Neuron (in vitro differentiated cells): ENCODE data around the gene CTPS2.
"Not testable (repeated sequence)": the region's sequence is repeated elsewhere in the genome, so short reads cannot be mapped to it uniquely, and the experiment has no call there.

Experiments used
- H2AFZ ChIP-seq: one replicate; pipeline ENCODE4 v1.6.1; 2013; ENCODE audit warnings: low read depth, mild to moderate bottlenecking, inconsistent platforms, low read length, moderate library complexity
- H3K27me3 ChIP-seq: one replicate; pipeline ENCODE4 v1.6.1; 2013; ENCODE audit warnings: low read length; ENCODE audit not compliant: insufficient read depth
- H3K36me3 ChIP-seq: one replicate; pipeline ENCODE4 v1.6.1; 2013; ENCODE audit warnings: low read length; ENCODE audit not compliant: insufficient read depth
- H3K4me1 ChIP-seq: one replicate; pipeline ENCODE4 v1.6.1; 2013; ENCODE audit warnings: low read length; ENCODE audit not compliant: insufficient read depth
- H3K4me3 ChIP-seq: 2 replicates; pipeline ENCODE4 v1.5.1; 2013; ENCODE audit warnings: mild to moderate bottlenecking, low read length, moderate library complexity
- H3K9me3 ChIP-seq: one replicate; pipeline ENCODE4 v1.6.1; 2013; ENCODE audit warnings: low read length

CTPS2 gene

DNA sequence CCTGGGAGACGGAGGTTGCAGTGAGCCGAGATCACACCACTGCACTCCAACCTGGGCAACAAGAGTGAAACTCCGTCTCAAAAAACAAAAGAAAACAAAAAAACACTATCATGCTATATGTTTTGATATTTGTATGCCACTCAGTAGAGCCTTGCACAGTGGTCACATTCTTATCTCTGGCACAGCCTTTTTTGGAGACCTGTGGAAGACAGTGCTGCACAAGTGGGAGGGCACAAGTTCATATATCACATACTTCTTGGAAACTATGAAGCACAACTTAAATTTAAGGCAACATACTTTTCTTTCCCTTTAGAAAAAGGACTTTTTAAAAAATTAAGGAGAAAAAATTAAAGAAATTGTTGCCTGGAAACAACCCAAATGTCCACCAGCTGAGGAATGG is 76.9 kb downstream of the CTPS2 start:
- Histone ChIP-seq H3K36me3 (peaks cover 11% of the 10 kb centered on the region), H3K4me3 (no peak overlapping the region)

DNA sequence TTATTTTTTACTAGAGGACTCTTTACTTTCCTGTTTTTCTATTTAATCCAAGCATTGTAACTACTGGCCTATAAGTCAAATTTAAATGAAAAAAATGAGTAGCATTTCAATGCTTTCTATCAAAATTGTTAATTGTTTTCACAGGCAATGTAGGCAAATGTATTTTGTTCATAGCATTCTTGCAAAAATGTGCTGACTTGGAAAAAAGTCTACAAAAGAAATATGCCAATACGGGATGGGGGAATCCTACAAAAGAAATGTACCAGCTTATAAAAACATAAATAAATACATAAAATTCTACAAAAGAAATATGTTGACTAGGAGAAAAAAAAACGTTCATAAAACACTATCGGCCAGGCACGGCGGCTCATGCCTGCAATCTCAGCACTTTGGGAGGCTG is 77.4 kb downstream of the CTPS2 start:
- no peaks in the 10 kb centered on the region for H3K9me3 ChIP-seq
- no peak overlapping the region for H3K4me3 ChIP-seq
- H2AFZ ChIP-seq, result no peak overlapping the region
- no peaks in the 10 kb centered on the region for H3K4me1 ChIP-seq
- H3K27me3 ChIP-seq, result no peaks in the 10 kb centered on the region
- peaks cover 11% of the 10 kb centered on the region for H3K36me3 ChIP-seq

More for the DNA sequence above, 76.9 kb downstream of the CTPS2 start:
- no peaks in the 10 kb centered on the region for H3K4me1 ChIP-seq
- H2AFZ ChIP-seq, result no peak overlapping the region
- H3K9me3 ChIP-seq, result no peaks in the 10 kb centered on the region
- H3K27me3 ChIP-seq, result no peaks in the 10 kb centered on the region

DNA sequence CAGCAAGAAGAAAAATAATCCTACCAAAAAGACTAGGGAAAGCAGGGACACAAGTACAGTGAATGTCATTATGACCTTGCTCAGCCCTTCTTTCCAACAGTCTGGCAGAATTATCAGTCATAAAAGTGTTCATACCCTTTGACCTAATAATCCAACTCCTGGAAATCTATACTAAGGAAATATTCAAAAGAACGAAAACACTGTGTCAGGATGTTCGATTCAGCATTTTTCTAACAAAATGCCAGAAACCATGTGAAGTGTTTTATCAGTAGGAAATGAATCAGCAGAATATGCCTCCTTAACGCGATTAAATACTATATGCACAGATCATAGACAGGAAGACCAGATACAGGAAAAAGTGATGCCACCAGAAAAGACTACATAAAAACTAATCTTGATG is 78.7 kb downstream of the CTPS2 start:
- Histone ChIP-seq H3K36me3 (peaks cover 11% of the 10 kb centered on the region), H3K27me3 (no peaks in the 10 kb centered on the region), H3K9me3 (no peaks in the 10 kb centered on the region), H3K4me3 (no peak overlapping the region), H3K4me1 (peaks cover 13% of the 10 kb centered on the region), H2AFZ (no peak overlapping the region)

DNA sequence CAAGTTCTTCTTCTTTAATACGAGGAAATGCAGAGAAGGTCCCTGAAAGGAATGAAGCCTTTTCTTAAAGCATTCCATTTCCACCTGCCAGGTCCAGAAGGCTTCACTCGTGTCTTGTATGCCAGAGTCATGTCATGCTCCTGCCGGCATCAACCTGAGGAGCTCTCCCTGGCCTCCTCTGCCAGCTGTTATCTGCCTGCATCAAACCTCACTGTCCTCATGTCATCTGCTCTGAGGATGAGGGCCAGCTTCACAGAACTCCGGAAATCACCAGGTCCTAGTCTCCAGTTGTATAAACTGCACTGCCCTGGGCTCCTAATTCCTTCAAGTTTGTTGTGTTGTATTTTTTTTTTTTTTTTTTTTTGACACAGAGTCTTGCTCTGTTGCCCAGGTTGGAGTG is 82.6 kb downstream of the CTPS2 start:
- Histone ChIP-seq H2AFZ (no peak overlapping the region), H3K36me3 (peaks cover 6% of the 10 kb centered on the region), H3K9me3 (no peaks in the 10 kb centered on the region), H3K4me1 (peaks cover 16% of the 10 kb centered on the region), H3K27me3 (no peaks in the 10 kb centered on the region), H3K4me3 (no peak overlapping the region)

DNA sequence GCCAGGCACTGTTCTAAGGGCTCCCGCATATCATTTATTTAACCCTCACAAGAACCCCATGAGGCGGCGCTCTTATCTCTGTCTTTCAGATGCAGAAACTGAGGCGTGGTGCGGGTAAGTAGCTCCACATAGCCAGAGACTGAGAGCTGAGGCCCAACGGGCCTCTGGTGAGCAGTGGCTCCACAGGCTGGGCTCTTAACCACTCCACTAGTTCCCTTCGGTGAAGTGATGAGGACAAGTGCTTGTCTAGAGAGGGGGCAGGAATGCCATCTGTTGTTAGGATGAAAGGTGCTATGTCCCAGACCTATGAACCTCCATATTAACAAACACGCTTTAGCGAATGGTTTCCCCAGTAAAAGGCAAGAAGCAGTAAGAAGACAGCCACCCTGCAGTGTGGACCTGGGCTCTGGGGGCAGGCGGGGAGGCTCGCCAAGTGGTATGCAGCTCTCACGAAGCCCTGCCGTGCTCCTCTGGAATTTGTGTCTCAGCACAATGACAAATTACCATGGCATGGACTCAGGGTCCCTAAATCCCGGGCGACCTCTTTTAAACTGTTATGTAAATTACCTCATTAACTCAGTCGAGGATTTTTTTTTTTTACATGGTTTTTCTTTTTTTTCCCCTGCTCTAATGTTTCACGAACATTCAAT is 83.4 kb downstream of the CTPS2 start:
- Histone ChIP-seq H3K9me3 (no peaks in the 10 kb centered on the region), H3K4me3 (no peak overlapping the region), H3K27me3 (no peaks in the 10 kb centered on the region), H2AFZ (no peak overlapping the region), H3K4me1 (peaks cover 16% of the 10 kb centered on the region), H3K36me3 (peaks cover 3% of the 10 kb centered on the region)

DNA sequence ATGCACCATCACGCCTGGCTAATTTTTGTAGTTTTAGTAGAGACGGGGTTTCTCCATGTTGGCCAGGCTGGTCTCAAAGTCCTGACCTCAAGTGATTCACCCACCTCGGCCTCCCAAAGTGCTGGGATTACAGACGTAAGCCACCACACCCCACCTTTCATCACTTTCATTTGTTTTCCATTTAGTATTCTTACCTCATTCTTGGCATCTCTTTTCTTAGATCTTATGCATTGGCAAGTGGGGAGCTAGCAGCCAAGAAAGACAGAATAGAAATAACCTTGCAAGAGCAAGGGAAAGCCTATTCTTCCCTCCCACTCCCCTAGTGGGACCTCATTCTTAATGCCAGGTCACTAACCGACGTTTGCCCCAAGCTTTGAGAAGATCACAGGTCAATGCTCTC is 84.0 kb downstream of the CTPS2 start:
- H3K27me3 ChIP-seq, H3K4me3 ChIP-seq, H3K36me3 ChIP-seq, H3K9me3 ChIP-seq, H2AFZ ChIP-seq: not testable (repeated sequence)
- H3K4me1 ChIP-seq, result peaks cover 16% of the 10 kb centered on the region

DNA sequence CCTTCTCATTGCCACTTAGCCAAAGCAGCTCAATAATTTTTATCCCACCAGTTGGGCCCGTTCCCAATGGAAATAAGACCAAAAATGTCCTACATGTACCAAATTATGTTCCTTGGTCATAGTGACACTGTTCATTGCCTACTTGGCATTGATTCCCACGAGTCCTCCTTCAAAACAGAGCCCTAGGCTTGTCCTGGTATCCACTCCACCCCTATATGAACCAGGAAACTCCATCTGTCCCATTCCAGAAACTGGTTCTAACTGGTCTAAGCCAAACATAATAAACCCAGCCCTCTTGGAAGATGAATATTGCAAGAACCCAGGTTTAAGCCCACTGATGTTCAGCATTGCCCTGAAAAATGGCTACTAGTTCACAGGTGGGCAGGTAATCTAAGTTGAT is 93.4 kb downstream of the CTPS2 start:
- peaks cover 36% of the 10 kb centered on the region for H3K36me3 ChIP-seq
- no peak overlapping the region for H2AFZ ChIP-seq
- no peak overlapping the region for H3K4me3 ChIP-seq
- no peaks in the 10 kb centered on the region for H3K4me1 ChIP-seq
- no peaks in the 10 kb centered on the region for H3K27me3 ChIP-seq
- H3K9me3 ChIP-seq, result no peaks in the 10 kb centered on the region

DNA sequence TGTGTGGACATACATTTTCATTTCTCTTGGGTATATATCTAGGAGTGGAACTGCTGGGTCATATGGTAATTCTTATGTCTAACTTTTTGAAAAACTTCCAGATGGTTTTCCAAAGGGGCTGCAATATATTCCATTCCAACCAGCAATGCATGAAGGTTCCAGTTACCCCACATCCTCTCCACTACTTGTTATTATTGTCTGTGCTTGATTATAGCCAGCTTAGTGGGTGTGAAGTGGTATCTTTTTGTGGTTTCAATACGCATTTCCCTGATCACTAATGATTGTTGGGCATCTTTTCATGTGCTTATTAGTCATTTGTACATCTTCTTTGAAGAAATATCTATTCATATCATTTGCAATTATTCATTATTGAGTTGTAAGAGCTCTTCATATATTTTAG is 94.0 kb downstream of the CTPS2 start:
- Histone ChIP-seq H3K36me3 (peaks cover 41% of the 10 kb centered on the region), H3K4me1 (no peaks in the 10 kb centered on the region)

DNA sequence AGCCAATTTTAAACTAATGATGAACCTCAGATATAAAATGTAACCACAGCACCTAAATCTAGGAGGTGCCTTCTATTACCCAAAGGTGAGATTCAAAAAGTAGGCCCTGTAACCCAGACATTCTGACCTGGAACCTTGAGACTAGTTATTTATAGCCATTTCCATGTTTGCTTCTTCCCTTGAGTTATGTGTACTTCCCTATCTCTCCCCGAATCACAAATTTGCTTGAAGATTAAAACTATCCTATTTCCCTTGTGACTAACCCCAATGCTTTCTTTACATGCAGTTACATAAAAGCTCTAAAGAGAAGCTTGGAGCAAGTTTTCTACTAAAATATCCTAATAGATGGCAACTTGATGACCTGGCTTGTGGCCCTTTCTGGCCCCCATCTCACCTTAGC is 95.1 kb downstream of the CTPS2 start:
- Histone ChIP-seq H3K36me3 (peaks cover 45% of the 10 kb centered on the region), H3K27me3 (no peaks in the 10 kb centered on the region), H3K4me1 (no peaks in the 10 kb centered on the region), H3K9me3 (no peaks in the 10 kb centered on the region), H2AFZ (no peak overlapping the region), H3K4me3 (no peak overlapping the region)

More for the DNA sequence above, 94.0 kb downstream of the CTPS2 start:
- H3K9me3 ChIP-seq, result no peaks in the 10 kb centered on the region
- no peaks in the 10 kb centered on the region for H3K27me3 ChIP-seq
- no peak overlapping the region for H2AFZ ChIP-seq
- H3K4me3 ChIP-seq, result no peak overlapping the region

DNA sequence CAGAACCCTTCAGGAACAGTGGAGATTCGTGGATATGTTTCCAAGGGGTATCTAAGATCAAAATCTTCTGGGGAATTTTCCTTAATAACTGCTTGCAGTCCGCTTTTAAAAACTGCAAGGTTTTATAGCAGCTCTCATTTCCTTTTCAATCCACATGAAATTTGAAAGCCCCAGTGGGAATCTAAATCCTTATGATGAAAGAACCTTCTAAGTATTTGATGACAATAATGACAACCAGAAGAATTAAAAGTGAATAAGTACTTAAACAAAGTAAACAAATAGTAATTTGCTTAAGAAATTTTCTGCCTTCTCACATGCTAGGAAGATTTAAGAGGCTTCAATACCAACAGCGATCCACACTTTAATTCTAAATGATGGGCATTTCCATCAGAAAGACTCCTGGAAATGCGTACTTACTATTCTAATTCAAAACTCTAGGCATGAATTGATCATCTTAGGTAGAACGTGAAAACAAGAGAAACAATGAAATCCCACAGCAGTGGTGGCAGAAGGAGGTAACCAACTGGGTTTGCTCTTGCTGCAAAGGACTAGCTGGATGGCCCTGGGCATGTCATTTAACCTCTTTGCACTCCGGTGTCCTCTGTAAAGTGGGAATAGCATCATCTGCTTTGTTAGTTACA is 100.1 kb downstream of the CTPS2 start:
- H3K36me3 ChIP-seq, result peaks cover 29% of the 10 kb centered on the region
- H3K27me3 ChIP-seq, result no peaks in the 10 kb centered on the region
- no peak overlapping the region for H2AFZ ChIP-seq
- no peaks in the 10 kb centered on the region for H3K9me3 ChIP-seq
- H3K4me1 ChIP-seq, result no peaks in the 10 kb centered on the region
- no peak overlapping the region for H3K4me3 ChIP-seq

DNA sequence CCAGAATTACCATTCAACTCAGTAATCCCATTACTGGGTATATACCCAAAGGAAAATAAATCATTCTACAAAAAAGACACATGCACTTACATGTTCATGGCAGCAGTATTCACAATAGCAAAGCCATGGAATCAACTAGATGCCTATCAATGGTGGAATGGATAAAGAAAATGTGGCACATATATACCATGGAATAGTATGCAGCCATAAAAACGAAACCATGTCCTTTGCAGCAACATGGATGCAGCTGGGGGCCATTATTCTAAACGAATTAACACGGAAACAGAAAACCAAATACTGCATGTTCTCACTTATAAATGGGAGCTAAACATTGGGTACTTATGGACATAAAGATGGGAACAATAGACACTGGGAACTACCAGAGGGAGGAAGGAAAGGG is 101.8 kb downstream of the CTPS2 start:
- H3K36me3 ChIP-seq, result peaks cover 30% of the 10 kb centered on the region
- not testable (repeated sequence) for H3K4me1 ChIP-seq, H2AFZ ChIP-seq, H3K4me3 ChIP-seq, H3K9me3 ChIP-seq, H3K27me3 ChIP-seq

DNA sequence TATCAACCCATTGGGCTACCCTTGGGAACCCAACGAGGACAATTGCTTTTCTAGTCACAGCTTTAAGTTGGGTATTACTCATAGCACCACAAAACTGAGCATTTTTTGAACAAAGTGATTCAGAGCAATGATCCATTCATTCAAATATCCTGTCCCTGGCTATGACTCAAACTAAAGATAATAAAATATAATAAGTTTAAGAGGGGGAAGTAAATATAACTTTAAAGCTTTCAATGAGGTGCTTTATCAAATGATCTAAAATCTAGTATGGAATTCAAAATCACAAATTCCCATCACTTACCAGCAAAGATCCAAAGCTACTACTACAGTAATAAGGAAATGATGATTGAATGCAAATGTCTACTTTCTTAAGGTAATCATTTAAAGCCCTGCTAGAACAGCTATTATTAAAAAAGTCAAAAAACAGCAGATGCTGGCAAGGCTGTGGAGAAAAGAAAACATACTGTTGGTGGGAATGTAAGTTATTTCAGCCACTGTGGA is 102.3 kb downstream of the CTPS2 start:
- H3K4me3 ChIP-seq, result no peak overlapping the region
- no peaks in the 10 kb centered on the region for H3K27me3 ChIP-seq
- peaks cover 26% of the 10 kb centered on the region for H3K36me3 ChIP-seq
- H3K9me3 ChIP-seq, result no peaks in the 10 kb centered on the region
- H3K4me1 ChIP-seq, result no peaks in the 10 kb centered on the region
- no peak overlapping the region for H2AFZ ChIP-seq

DNA sequence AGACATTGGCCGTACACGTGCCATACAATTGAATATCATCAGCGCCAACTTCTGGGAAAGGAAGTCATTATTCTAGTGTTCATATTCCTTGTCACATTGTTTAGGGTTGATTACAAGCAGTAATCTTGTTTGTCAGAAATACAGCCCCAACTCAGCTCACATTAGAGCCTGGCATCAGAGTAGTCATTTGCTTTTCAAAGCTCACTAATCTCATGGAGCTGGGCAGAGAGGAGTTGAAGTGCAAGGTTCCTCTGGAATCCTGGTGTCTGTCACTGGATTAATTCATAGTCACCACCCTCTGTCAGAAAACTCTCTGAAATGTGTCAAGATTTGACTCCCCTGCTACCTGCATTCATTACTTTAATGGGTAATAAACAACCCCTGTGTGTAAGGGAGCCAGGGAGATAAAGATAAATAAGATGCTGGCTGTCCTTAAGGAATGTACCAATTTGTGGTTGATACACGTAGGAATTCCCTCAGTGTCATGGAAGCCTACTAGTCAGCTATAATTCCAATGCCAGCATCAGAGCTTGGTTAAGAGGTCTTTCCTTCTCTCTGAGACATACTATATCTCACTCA is 106.2 kb downstream of the CTPS2 start:
- H3K4me1 ChIP-seq, result no peaks in the 10 kb centered on the region
- peaks cover 2% of the 10 kb centered on the region for H3K9me3 ChIP-seq
- H3K4me3 ChIP-seq, result no peak overlapping the region
- peaks cover 15% of the 10 kb centered on the region for H3K36me3 ChIP-seq
- H2AFZ ChIP-seq, result no peak overlapping the region
- no peaks in the 10 kb centered on the region for H3K27me3 ChIP-seq
